GM10266 (cell line): ENCODE results near the gene EEF1G.

Experiments used
- DNase-seq: peaks from one replicate; pipeline ENCODE4 v3.0.0; 2012; ENCODE audit errors: extremely low spot score
- CTCF ChIP-seq: IDR thresholded peaks from 2 replicates; pipeline ENCODE4 v1.5.1; 2012; ENCODE audit warnings: mild to moderate bottlenecking, low read depth; ENCODE audit not compliant: control insufficient read depth, insufficient read depth; ENCODE audit errors: missing control alignments

The EEF1G gene

GRCh38 chr11:62512961-62513360, 60.7 kb downstream of the EEF1G start:
- TF ChIP-seq CTCF: no peak
- DNase-seq: no peak
